Naive B cell (primary cell): ENCODE measurements around the gene CWC22. TPM values are rescaled to one million over a fixed set of nuclear protein-coding genes. Genes with fewer than 3 reads are reported as not detected.
"Not testable (repeated sequence)": the region's sequence is repeated elsewhere in the genome, so short reads cannot be mapped to it uniquely, and the experiment has no call there.

ENCODE experiments used
- ATAC-seq, 2 donors: fragments of 150-1000 bp; cut with Tn5 transposase; 2 replicates each; pipeline ENCODE4 v1.10.0; 2021; ENCODE audit warnings: low read depth in 2 of 2, mild to moderate bottlenecking in 2 of 2, moderate library complexity in 2 of 2
- DNase-seq: peaks from one replicate; pipeline ENCODE4 v3.0.0; 2022
- H3K27ac Mint-ChIP-seq, 6 donors: one replicate each; pipeline ENCODE4 v1.8.0; 2020 to 2022; ENCODE audit warnings: mild to moderate bottlenecking in 6 of 6, mixed read lengths in 6 of 6, moderate library complexity in 5 of 6, inconsistent platforms in 2 of 6
- H3K27me3 Mint-ChIP-seq, 3 donors: one replicate each; pipeline ENCODE4 v1.8.0; 2021 to 2022; ENCODE audit warnings: mixed read lengths in 3 of 3, mild to moderate bottlenecking in 1 of 3
- H3K36me3 Mint-ChIP-seq, 2 donors: one replicate each; pipeline ENCODE4 v1.8.0; 2020 to 2022; ENCODE audit warnings: mixed read lengths in 2 of 2, inconsistent platforms in 1 of 2, mild to moderate bottlenecking in 1 of 2
- H3K4me1 Mint-ChIP-seq, 3 donors: one replicate each; pipeline ENCODE4 v1.8.0; 2020 to 2022; ENCODE audit warnings: mixed read lengths in 3 of 3, inconsistent platforms in 1 of 3, mild to moderate bottlenecking in 1 of 3, moderate library complexity in 1 of 3
- H3K4me3 Mint-ChIP-seq, 8 donors: one replicate each; pipeline ENCODE4 v1.8.0; 2020 to 2022; ENCODE audit warnings: mild to moderate bottlenecking in 8 of 8, mixed read lengths in 8 of 8, moderate library complexity in 8 of 8, inconsistent platforms in 2 of 8
- H3K9me3 Mint-ChIP-seq, 7 donors: one replicate each; pipeline ENCODE4 v1.8.0; 2020 to 2022; ENCODE audit warnings: mixed read lengths in 7 of 7, mild to moderate bottlenecking in 5 of 7, inconsistent platforms in 2 of 7, moderate library complexity in 1 of 7
- polyA plus RNA-seq, 6 donors: library from polyadenylated mRNA; unstranded; fragments of 300-500 nt; fragmentation: Illumina TruSeq; gene quantifications; one replicate each; pipeline ENCODE4 v1.2.3, GENCODE V29; 2021; ENCODE audit warnings: low read depth in 6 of 6

CWC22 gene
- polyA plus RNA-seq, 6 donors from 2014 or later = 12.8 to 44.7 (median 30.8) TPM

GRCh38 chr2:180017784-180018183 is 10.7 kb upstream of the CWC22 start:
- no peak overlapping the region for H3K4me3 Mint-ChIP-seq
- H3K36me3 Mint-ChIP-seq = no peaks in the 10 kb centered on the region
- H3K27me3 Mint-ChIP-seq = peaks cover 13 to 32% (median 29%) of the 10 kb centered on the region in 3 donors
- H3K27ac Mint-ChIP-seq = no peak overlapping the region
- H3K4me1 Mint-ChIP-seq = no peaks in the 10 kb centered on the region
- no peaks in the 10 kb centered on the region for H3K9me3 Mint-ChIP-seq
- no peak for DNase-seq
- ATAC-seq = no peak

- H3K4me1 Mint-ChIP-seq = no peaks in the 10 kb centered on the region
- H3K27me3 Mint-ChIP-seq = peaks cover 13 to 25% (median 24%) of the 10 kb centered on the region in 3 donors
- no peak overlapping the region for H3K27ac Mint-ChIP-seq
- ATAC-seq = no peak
- DNase-seq = no peak
- no peaks in the 10 kb centered on the region for H3K36me3 Mint-ChIP-seq
- H3K4me3 Mint-ChIP-seq = no peak overlapping the region
- no peaks in the 10 kb centered on the region for H3K9me3 Mint-ChIP-seq
These were observed 9.8 kb upstream of the CWC22 start for GRCh38 chr2:180016937-180017336.

- Mint-ChIP-seq H3K9me3 (no peaks in the 10 kb centered on the region), H3K4me1 (no peaks in the 10 kb centered on the region), H3K36me3 (no peaks in the 10 kb centered on the region), H3K27ac (no peak overlapping the region), H3K4me3 (peak overlapping the region in 1 of 8 donors; percentile 10), H3K27me3 (peaks cover 13 to 25% (median 24%) of the 10 kb centered on the region in 3 donors)
- ATAC-seq (no peak), DNase-seq (no peak)
These were observed 9.0 kb upstream of the CWC22 start for GRCh38 chr2:180015951-180016709.

DNA sequence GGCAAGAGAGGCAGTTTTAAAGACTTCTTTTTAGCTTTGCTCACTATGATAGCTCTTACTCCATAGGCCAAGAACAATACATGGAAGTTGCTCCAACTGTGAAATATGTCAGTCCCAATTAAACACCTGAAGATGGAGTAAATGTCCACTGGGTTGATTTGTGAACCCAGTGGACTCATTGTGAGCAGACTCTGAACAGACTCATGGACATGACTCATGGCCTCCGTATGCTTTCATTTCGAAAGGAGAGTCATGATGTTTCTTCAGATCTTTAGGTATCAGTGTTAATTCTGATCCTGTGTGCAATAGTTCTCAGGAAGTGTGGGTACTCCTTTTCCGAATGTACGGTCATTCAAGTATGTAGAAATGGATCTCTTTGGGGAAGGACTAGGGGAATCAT is 5.4 kb upstream of the CWC22 start:
- H3K27ac Mint-ChIP-seq = no peak overlapping the region
- H3K4me1 Mint-ChIP-seq = peaks cover under 1 to 4% (median under 1%) of the 10 kb centered on the region in 3 donors
- H3K27me3 Mint-ChIP-seq = peaks cover 13 to 17% (median 13%) of the 10 kb centered on the region in 3 donors
- no peaks in the 10 kb centered on the region for H3K36me3 Mint-ChIP-seq
- no peaks in the 10 kb centered on the region for H3K9me3 Mint-ChIP-seq
- DNase-seq = no peak
- no peak overlapping the region for H3K4me3 Mint-ChIP-seq
- no peak for ATAC-seq

DNA sequence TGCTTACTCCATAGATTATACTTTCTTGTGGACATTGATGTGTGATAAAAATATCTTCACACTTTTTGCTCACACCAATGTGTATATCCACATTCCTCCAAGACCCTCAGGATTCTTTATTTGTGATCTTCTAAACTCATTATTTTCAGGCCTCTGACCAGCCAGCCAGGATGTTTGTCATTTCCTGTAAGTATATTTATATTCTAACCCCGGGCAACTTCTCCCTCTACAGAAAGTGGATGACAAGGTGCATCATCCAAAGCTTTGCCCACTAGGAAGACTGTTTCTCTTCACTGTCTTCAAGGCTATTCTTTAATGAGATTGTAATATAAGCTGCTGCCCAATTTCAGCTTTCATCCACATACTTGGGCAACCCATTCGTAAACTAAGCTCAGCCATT is 3.6 kb upstream of the CWC22 start:
- Mint-ChIP-seq H3K27me3 (peaks cover 2 to 4% (median 3%) of the 10 kb centered on the region in 3 donors), H3K4me3 (peak overlapping the region in 1 of 8 donors; percentile 5), H3K4me1 (peaks cover 11 to 19% (median 16%) of the 10 kb centered on the region in 3 donors), H3K36me3 (no peaks in the 10 kb centered on the region), H3K9me3 (no peaks in the 10 kb centered on the region), H3K27ac (no peak overlapping the region)
- no peak for DNase-seq
- no peak for ATAC-seq

DNA sequence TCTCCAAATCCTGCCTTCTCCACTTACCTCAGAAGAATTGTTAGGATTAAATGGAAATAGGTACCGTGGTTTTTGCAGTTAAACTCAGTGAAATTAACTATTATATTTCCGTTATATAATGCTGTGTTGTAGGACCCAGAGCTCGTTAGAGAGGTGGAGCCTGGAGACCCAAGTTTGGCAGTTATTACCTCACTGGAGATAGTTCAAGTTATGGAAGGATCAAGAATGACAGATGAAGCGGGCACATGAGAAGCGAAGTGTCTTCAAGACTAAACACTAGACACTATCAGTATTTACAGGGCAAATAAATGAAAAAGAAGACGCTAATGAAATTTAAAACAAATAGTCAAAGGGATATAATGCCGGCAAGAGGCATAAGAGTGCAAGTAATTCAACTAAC is 866 bp downstream of the CWC22 start:
- no peaks in the 10 kb centered on the region for H3K9me3 Mint-ChIP-seq
- H3K27me3 Mint-ChIP-seq = no peaks in the 10 kb centered on the region
- DNase-seq (no peak), ATAC-seq (no peak)
- H3K4me1 Mint-ChIP-seq = peaks cover 39 to 57% (median 52%) of the 10 kb centered on the region in 3 donors
- H3K36me3 Mint-ChIP-seq = peaks cover 0 to 7% of the 10 kb centered on the region in 2 donors
- H3K27ac Mint-ChIP-seq = peak overlapping the region; percentile 100
- peak overlapping the region; percentile 94 to 100 (median 99) for H3K4me3 Mint-ChIP-seq

- H3K4me3 Mint-ChIP-seq = peak overlapping the region; percentile 42 to 100 (median 98)
- H3K9me3 Mint-ChIP-seq, DNase-seq, H3K36me3 Mint-ChIP-seq, H3K27me3 Mint-ChIP-seq, ATAC-seq: not testable (repeated sequence)
- H3K27ac Mint-ChIP-seq = peak overlapping the region in 5 of 6 donors; percentile 63 to 100 (median 100)
- H3K4me1 Mint-ChIP-seq = peaks cover 36 to 62% (median 56%) of the 10 kb centered on the region in 3 donors
These were observed 1.6 kb downstream of the CWC22 start for GRCh38 chr2:180005465-180005864.

DNA sequence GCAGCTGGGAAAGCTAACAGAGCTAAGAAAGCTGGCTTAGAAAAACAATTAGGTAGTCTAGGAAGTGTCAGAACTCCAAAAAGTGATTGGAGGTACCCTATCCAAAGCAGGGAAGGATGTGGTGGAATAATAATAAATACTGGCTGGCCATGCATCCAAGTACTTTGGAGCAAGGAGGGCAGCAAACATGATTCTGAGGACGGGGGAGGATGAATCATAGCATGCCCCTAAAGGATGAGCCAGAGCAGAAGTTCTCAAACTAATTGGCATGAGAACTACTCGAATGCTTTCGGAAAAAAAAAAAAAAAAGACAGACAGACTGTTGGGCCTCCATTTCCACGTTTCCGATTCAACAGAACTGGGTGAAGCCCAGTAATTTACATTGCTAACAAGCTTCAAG is 2.4 kb downstream of the CWC22 start:
- Mint-ChIP-seq H3K36me3 (peaks cover 0 to 8% of the 10 kb centered on the region in 2 donors), H3K27me3 (no peaks in the 10 kb centered on the region), H3K9me3 (no peaks in the 10 kb centered on the region), H3K4me1 (peaks cover 36 to 65% (median 60%) of the 10 kb centered on the region in 3 donors), H3K27ac (peak overlapping the region in 3 of 6 donors; percentile 63 to 100 (median 92)), H3K4me3 (peak overlapping the region in 5 of 8 donors; percentile 49 to 99 (median 66))
- no peak for ATAC-seq
- DNase-seq = no peak

DNA sequence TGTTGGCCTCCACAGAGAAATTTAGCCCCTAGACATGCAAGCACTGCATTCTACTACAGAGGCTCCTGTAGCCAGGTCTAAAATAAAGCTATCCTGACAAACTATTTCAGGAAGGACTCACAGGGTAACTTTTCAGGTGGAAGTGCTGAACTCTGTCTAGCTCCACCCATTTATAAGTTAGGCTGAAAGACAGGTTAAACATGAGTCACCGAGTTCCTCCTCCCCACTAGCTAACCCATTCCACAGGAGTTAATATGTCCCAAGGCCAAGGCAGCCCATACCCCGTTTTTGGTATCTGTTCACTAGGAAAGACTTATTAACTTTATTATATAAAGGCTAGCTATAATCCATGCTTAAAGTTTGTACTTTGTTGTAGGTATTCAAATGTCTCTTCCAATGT is 3.5 kb downstream of the CWC22 start:
- no peak for ATAC-seq
- peaks cover 36 to 65% (median 60%) of the 10 kb centered on the region in 3 donors for H3K4me1 Mint-ChIP-seq
- no peak for DNase-seq
- H3K27ac Mint-ChIP-seq = no peak overlapping the region
- peak overlapping the region in 1 of 8 donors; percentile 44 for H3K4me3 Mint-ChIP-seq
- H3K36me3 Mint-ChIP-seq = peaks cover 0 to 8% of the 10 kb centered on the region in 2 donors
- H3K9me3 Mint-ChIP-seq = no peaks in the 10 kb centered on the region
- H3K27me3 Mint-ChIP-seq = no peaks in the 10 kb centered on the region

DNA sequence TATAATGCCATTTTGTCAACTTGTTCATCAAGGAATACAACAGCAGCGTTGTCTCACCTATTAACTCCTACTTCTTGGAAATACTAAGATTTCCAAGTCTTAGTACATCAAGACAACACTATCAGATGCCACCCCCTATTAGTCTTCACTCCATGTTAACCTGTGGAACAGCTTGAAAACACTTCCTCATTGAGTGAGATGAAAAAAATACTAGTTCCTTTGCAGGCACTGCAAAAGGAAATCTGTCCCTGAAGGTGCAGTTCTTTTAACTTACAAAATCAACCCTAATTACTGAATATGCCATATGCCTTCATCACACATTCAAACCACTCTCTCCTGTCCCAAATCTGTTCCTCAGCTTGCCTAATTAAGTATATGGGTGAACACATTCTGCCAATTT is 4.0 kb downstream of the CWC22 start:
- Mint-ChIP-seq H3K27me3 (no peaks in the 10 kb centered on the region), H3K36me3 (peaks cover 3 to 8% of the 10 kb centered on the region in 2 donors), H3K27ac (peak overlapping the region in 1 of 6 donors; percentile 26), H3K4me1 (peaks cover 39 to 65% (median 60%) of the 10 kb centered on the region in 3 donors), H3K4me3 (peak overlapping the region in 1 of 8 donors; percentile 44), H3K9me3 (no peaks in the 10 kb centered on the region)
- no peak for ATAC-seq
- DNase-seq = no peak

DNA sequence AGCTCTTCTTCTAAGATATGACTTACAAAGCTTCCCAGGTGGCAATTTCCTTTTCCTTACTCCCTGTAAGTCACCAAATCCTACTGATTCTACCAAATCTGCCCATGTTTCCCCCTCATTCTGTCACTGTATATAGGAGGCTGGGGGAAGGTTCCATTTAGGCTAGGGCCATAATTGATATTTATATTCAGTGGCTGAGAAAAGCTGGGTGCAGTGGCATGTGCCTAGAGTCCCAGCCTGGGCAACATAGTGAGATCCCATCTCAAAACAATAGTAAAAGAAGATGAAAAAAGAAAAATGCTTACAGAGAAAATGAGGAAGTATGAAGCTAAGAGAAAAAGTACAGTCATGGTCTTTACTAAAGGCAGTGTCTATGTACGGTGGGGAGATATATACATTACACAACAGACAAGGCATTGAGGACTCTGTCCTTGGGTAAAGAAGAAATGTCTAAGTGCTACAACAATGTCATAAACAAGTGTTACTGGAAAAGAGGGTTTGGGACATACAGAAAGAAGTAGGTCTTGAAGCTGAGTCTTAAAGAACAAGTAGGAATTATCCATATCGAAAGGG is 4.8 kb downstream of the CWC22 start:
- no peaks in the 10 kb centered on the region for H3K9me3 Mint-ChIP-seq
- DNase-seq (no peak), ATAC-seq (no peak)
- H3K36me3 Mint-ChIP-seq = peaks cover 3 to 8% of the 10 kb centered on the region in 2 donors
- peak overlapping the region in 2 of 8 donors; percentile 23 to 35 for H3K4me3 Mint-ChIP-seq
- peak overlapping the region in 4 of 6 donors; percentile 17 to 79 (median 31) for H3K27ac Mint-ChIP-seq
- H3K4me1 Mint-ChIP-seq = peaks cover 44 to 66% (median 57%) of the 10 kb centered on the region in 3 donors
- no peaks in the 10 kb centered on the region for H3K27me3 Mint-ChIP-seq

DNA sequence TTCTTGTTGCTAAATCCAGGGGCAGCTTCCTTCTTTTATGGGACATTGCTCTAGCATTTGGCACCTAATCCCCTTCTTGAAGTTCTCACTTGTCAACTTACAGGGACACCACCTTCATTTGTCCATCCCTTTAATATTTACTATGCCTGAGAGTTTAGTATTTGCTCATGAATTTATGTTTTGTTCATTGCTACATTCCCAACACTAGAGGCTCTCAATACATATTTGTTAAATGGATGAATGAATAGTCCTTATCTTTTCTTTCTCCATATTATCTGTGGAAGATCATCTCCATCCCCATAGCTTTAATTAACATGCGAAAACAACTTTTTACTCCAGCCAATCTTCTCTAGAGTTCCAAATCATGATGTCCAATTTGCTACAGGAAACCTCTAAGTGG is 5.4 kb downstream of the CWC22 start:
- Mint-ChIP-seq H3K9me3 (no peaks in the 10 kb centered on the region), H3K27ac (peak overlapping the region in 1 of 6 donors; percentile 12), H3K27me3 (no peaks in the 10 kb centered on the region), H3K4me3 (peak overlapping the region in 1 of 8 donors; percentile 6), H3K36me3 (peaks cover 3 to 8% of the 10 kb centered on the region in 2 donors), H3K4me1 (peaks cover 44 to 61% (median 52%) of the 10 kb centered on the region in 3 donors)
- DNase-seq (no peak), ATAC-seq (no peak)

GRCh38 chr2:180000434-180000833 is 6.7 kb downstream of the CWC22 start:
- Mint-ChIP-seq H3K27ac (no peak overlapping the region), H3K36me3 (peaks cover 3 to 8% of the 10 kb centered on the region in 2 donors), H3K4me1 (peaks cover 39 to 54% (median 53%) of the 10 kb centered on the region in 3 donors), H3K4me3 (no peak overlapping the region), H3K9me3 (no peaks in the 10 kb centered on the region), H3K27me3 (no peaks in the 10 kb centered on the region)
- DNase-seq = no peak
- ATAC-seq = no peak

- Mint-ChIP-seq H3K4me3 (no peak overlapping the region), H3K27me3 (no peaks in the 10 kb centered on the region), H3K4me1 (peaks cover 37 to 52% (median 47%) of the 10 kb centered on the region in 3 donors), H3K9me3 (no peaks in the 10 kb centered on the region), H3K36me3 (peaks cover 3 to 8% of the 10 kb centered on the region in 2 donors), H3K27ac (no peak overlapping the region)
- ATAC-seq (no peak), DNase-seq (no peak)
These were observed 8.1 kb downstream of the CWC22 start for GRCh38 chr2:179999000-179999399.
